IMR-90 (cell line): ENCODE measurements around the gene DRC7. TPM values are rescaled to one million over a fixed set of nuclear protein-coding genes. Genes with fewer than 3 reads are reported as not detected.

ENCODE experiments used
- ATAC-seq: fragments of 200-7000 bp; cut with Tn5 transposase; 2 replicates; pipeline ENCODE4 v1.9.1; 2020; ENCODE audit warnings: low read depth, mild to moderate bottlenecking, moderate library complexity
- BruUV-seq: library from RNA; stranded (reverse); fragments of 400-500 nt; replicated peaks from 2 replicates; lab custom pipeline; 2021; lab: Mats Ljungman, UMichigan
- CTCF ChIA-PET: fragments of 300-600 bp; formaldehyde crosslinking; extraction: SDS; loops from one replicate; lab custom pipeline; 2021; ENCODE audit warnings: antibody characterized with exemption; lab: Yijun Ruan, JAX
- POLR2A ChIA-PET: fragments of 300-600 bp; sonication (Branson Sonifier 250); formaldehyde crosslinking; loops from one replicate; lab custom pipeline; 2022; ENCODE audit warnings: antibody characterized with exemption; ENCODE audit not compliant: unreplicated experiment; lab: Charles Lee
- DNase-seq: peaks from one replicate; pipeline ENCODE4 v3.0.0; 2013
- H2AFZ ChIP-seq: replicated peaks from 2 replicates; pipeline ENCODE3; 2013; ENCODE audit warnings: low read length, mild to moderate bottlenecking; ENCODE audit not compliant: poor library complexity
- H2AK5ac ChIP-seq: 2 replicates; pipeline ENCODE4 v1.6.1; 2013; ENCODE audit warnings: low read depth, low read length, inconsistent platforms
- H2AK9ac ChIP-seq: replicated peaks from 2 replicates; pipeline ENCODE3; 2013; ENCODE audit warnings: mild to moderate bottlenecking, low read depth, low read length, moderate library complexity; ENCODE audit not compliant: poor library complexity
- H2BK120ac ChIP-seq: 2 replicates; pipeline ENCODE4 v1.6.1; 2013; ENCODE audit warnings: low read depth, low read length, inconsistent platforms
- H2BK15ac ChIP-seq: 3 replicates; pipeline ENCODE4 v1.6.1; 2013; ENCODE audit warnings: low read depth, low read length, inconsistent platforms
- H2BK20ac ChIP-seq: 2 replicates; pipeline ENCODE4 v1.6.1; 2013; ENCODE audit warnings: low read depth, mild to moderate bottlenecking, inconsistent platforms, low read length, moderate library complexity
- H2BK5ac ChIP-seq: 2 replicates; pipeline ENCODE4 v1.6.1; 2013; ENCODE audit warnings: mild to moderate bottlenecking, low read depth, low read length, inconsistent platforms; ENCODE audit not compliant: poor library complexity, severe bottlenecking
- H3K14ac ChIP-seq: replicated peaks from 2 replicates; pipeline ENCODE4 v1.6.1; 2013; ENCODE audit warnings: low read depth, low read length, inconsistent platforms
- H3K18ac ChIP-seq: 2 replicates; pipeline ENCODE4 v1.6.1; 2013; ENCODE audit warnings: low read depth, low read length, control low read depth
- H3K23ac ChIP-seq: 2 replicates; pipeline ENCODE4 v1.6.1; 2013; ENCODE audit warnings: low read depth, low read length, inconsistent platforms
- H3K27ac ChIP-seq: 2 replicates; pipeline ENCODE4 v1.5.1; 2013; ENCODE audit warnings: mild to moderate bottlenecking, control low read depth, low read length; ENCODE audit not compliant: insufficient read depth
- H3K27me3 ChIP-seq: 2 replicates; pipeline ENCODE4 v1.6.1; 2013; ENCODE audit warnings: low read length; ENCODE audit not compliant: control insufficient read depth, insufficient read depth
- H3K36me3 ChIP-seq: 2 replicates; pipeline ENCODE4 v1.6.1; 2013; ENCODE audit warnings: low read length, mixed read lengths; ENCODE audit not compliant: control insufficient read depth, insufficient read depth
- H3K4ac ChIP-seq: 2 replicates; pipeline ENCODE4 v1.6.1; 2013; ENCODE audit warnings: low read depth, low read length, inconsistent platforms
- H3K4me1 ChIP-seq: 2 replicates; pipeline ENCODE4 v1.6.1; 2013; ENCODE audit warnings: low read length, mixed read lengths; ENCODE audit not compliant: control insufficient read depth, insufficient read depth
- H3K4me2 ChIP-seq: 2 replicates; pipeline ENCODE4 v1.6.1; 2013; ENCODE audit warnings: low read depth, mild to moderate bottlenecking, control low read depth, low read length, moderate library complexity
- H3K4me3 ChIP-seq: 2 replicates; pipeline ENCODE4 v1.5.1; 2013; ENCODE audit warnings: low read depth, mild to moderate bottlenecking, control low read depth, low read length, moderate library complexity; ENCODE audit not compliant: insufficient read depth
- H3K56ac ChIP-seq: 2 replicates; pipeline ENCODE4 v1.6.1; 2013; ENCODE audit warnings: low read length, inconsistent platforms; ENCODE audit not compliant: insufficient read depth; ENCODE audit errors: extremely low read depth
- H3K79me1 ChIP-seq, 2 experiments: 2 replicates each; pipeline ENCODE4 v1.6.1; 2013; ENCODE audit warnings: low read length in 2 of 2, inconsistent platforms in 1 of 2, low read depth in 1 of 2
- H3K9ac ChIP-seq: 2 replicates; pipeline ENCODE4 v1.6.1; 2013; ENCODE audit warnings: low read depth, low read length, control low read depth
- H3K9me1 ChIP-seq: 2 replicates; pipeline ENCODE4 v1.6.1; 2013; ENCODE audit warnings: low read length, inconsistent platforms; ENCODE audit not compliant: insufficient read depth
- H3K9me3 ChIP-seq: 2 replicates; pipeline ENCODE4 v1.6.1; 2013; ENCODE audit warnings: low read length; ENCODE audit not compliant: control insufficient read depth, insufficient read depth
- H4K20me1 ChIP-seq: 2 replicates; pipeline ENCODE4 v1.6.1; 2013; ENCODE audit warnings: low read length, inconsistent platforms; ENCODE audit not compliant: insufficient read depth
- H4K5ac ChIP-seq: 2 replicates; pipeline ENCODE4 v1.6.1; 2013; ENCODE audit warnings: mild to moderate bottlenecking, low read depth, low read length, control low read depth
- H4K8ac ChIP-seq, 2 experiments: 2 replicates each; pipeline ENCODE4 v1.6.1; 2013; ENCODE audit warnings: low read depth in 2 of 2, low read length in 2 of 2, control low read depth in 1 of 2, inconsistent platforms in 1 of 2
- H4K91ac ChIP-seq: 2 replicates; pipeline ENCODE4 v1.6.1; 2013; ENCODE audit warnings: low read depth, low read length, inconsistent platforms; ENCODE audit not compliant: insufficient read depth
- CTCF ChIP-seq: conservative IDR thresholded peaks from 2 replicates; pipeline ENCODE4 v1.5.1; 2012; ENCODE audit warnings: mild to moderate bottlenecking, low read depth, low read length, improper control_type of control experiment
- MAFK ChIP-seq: IDR thresholded peaks from 2 replicates; pipeline ENCODE4 v1.6.1; 2012; ENCODE audit warnings: low read depth, low read length, improper control_type of control experiment
- MAZ ChIP-seq: IDR thresholded peaks from 2 replicates; pipeline ENCODE4 v1.6.1; 2012; ENCODE audit warnings: low read depth, mild to moderate bottlenecking, low read length, improper control_type of control experiment, moderate library complexity, borderline replicate concordance
- WGBS, 2 experiments: methylation state at CpG; one replicate each; pipeline versions ENCODE4 v1.1.5 to v1.1.7; 2013; ENCODE audit warnings: missing lambda C conversion rate in 2 of 2; ENCODE audit not compliant: insufficient read length in 1 of 2; ENCODE audit errors: extremely low coverage in 2 of 2; 5-methylcytosine and 5-hydroxymethylcytosine counted together
- dilution Hi-C: fragments of 300-500 bp; cut with HindIII; formaldehyde crosslinking; loops from one replicate; pipeline ENCODE4 v1.14.3; 2018; ENCODE audit warnings: low sequenced_read_pairs; ENCODE audit not compliant: unreplicated experiment
- in situ Hi-C: fragments of 300-500 bp; cut with MboI; formaldehyde crosslinking; loops from 3 replicates; pipeline ENCODE4 v1.14.3; 2019; ENCODE audit warnings: low sequenced_read_pairs, inconsistent platforms, mixed read lengths
- intact Hi-C: fragments of 100-400 bp; cut with micrococcal nuclease; formaldehyde crosslinking; loops from 2 replicates; pipeline ENCODE4 v1.10.0; 2022
- polyA plus RNA-seq, 3 experiments: library from polyadenylated mRNA; depleted of rRNA; stranded (reverse); fragments of >200 nt; gene quantifications; 2 replicates each; pipeline ENCODE4 v1.2.3, GENCODE V29; 2012; ENCODE audit warnings: low replicate concordance in 1 of 3
- total RNA-seq: library from RNA; depleted of rRNA; stranded (reverse); fragments of >200 nt; gene quantifications from 2 replicates; pipeline ENCODE4 v1.2.3, GENCODE V29; 2012

DRC7 gene
- total and polyA plus RNA-seq, 2 of the 4 experiments (the other 2 are of a cell fraction), result not detected

DNA sequence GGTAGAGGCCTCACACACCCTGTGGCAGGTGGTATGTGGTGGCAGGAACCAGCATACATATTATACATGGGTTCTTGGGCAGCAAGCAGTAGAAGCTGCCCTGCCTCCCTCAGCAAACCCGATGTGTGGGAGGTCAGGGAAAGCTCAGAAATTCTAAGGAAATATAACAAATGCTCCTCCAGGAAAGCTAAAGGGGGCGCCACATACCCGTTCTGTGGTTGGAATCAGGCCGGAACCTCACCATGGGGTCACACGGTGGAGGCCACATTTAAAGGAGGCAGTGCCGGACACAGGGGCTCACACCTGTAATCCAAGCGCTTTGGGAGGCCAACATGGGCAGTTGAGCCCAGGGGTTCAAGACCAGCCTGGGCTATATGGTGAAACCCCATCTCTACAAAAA is 28.6 kb downstream of the DRC7 start:
- H3K9me3 ChIP-seq, result no peaks in the 10 kb centered on the region
- H2BK20ac ChIP-seq, result no peak overlapping the region
- no peak overlapping the region for H2BK5ac ChIP-seq
- H2AFZ ChIP-seq, result no peak overlapping the region
- in situ Hi-C loops, result no loop called here
- DNase-seq (no peak), ATAC-seq (no peak)
- dilution Hi-C loops, result no loop called here
- TF ChIP-seq CTCF (peak; percentile 17; the same call in 1 of the 2 replicates), MAFK (no peak), MAZ (no peak)
- peaks cover 13% of the 10 kb centered on the region for H3K27me3 ChIP-seq
- no peak overlapping the region for H3K4me3 ChIP-seq
- no peaks in the 10 kb centered on the region for H3K79me1 ChIP-seq
- no peak overlapping the region for H2AK9ac ChIP-seq
- no peak overlapping the region for H2BK120ac ChIP-seq
- 58% methylated on average over 2 of the region's 7 CpGs; no CpG with 5 or more reads in 1 of the 2 experiments for WGBS, 2 experiments
- no peak overlapping the region for H3K14ac ChIP-seq
- no peak overlapping the region for H3K23ac ChIP-seq
- H4K20me1 ChIP-seq, result no peaks in the 10 kb centered on the region
- H4K8ac ChIP-seq, result no peak overlapping the region
- no TSS peak for BruUV-seq
- no peaks in the 10 kb centered on the region for H3K4me1 ChIP-seq
- intact Hi-C loops, result no loop called here
- no peak overlapping the region for H3K56ac ChIP-seq
- no peak overlapping the region for H3K9ac ChIP-seq
- ChIA-PET CTCF (no interaction called here), POLR2A (no interaction called here)
- no peak overlapping the region for H2BK15ac ChIP-seq
- no peaks in the 10 kb centered on the region for H3K9me1 ChIP-seq
- no peak overlapping the region for H3K27ac ChIP-seq
- no peak overlapping the region for H3K4ac ChIP-seq
- no peaks in the 10 kb centered on the region for H3K36me3 ChIP-seq
- no peak overlapping the region for H2AK5ac ChIP-seq
- H4K5ac ChIP-seq, result no peak overlapping the region
- H3K4me2 ChIP-seq, result no peak overlapping the region
- H3K18ac ChIP-seq, result no peak overlapping the region
- H4K91ac ChIP-seq, result no peak overlapping the region
